Activated CD4-positive, alpha-beta T cell treated with anti-CD3 and anti-CD28 coated beads, Interleukin-2, amount 50 U/mL, for 16 hours (primary cell): ENCODE results near the gene IL18R1.

Experiments
- DNase-seq: peaks from one replicate; pipeline ENCODE4 v3.0.0-alpha.2; 2020

Gene IL18R1

DNA sequence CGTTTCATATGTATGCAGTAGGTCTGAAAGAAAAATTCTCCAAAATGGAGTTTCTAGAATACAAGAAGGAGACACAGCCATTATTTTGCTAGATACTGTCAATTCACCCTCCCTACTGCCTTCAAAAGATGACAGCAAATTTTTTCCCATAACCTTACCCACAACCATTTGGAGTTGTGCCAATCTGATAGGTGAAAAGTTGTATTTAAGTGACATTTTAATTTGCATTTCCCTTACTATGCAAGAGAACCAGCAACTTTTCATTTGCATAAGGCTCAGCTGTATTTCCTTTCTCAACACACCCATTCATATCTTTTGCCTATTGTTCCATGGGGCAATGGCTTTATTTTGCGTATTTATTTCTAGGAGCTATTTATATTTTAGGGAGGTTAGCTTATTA, 36.0 kb downstream of the IL18R1 start:
- DNase-seq: no peak

DNA sequence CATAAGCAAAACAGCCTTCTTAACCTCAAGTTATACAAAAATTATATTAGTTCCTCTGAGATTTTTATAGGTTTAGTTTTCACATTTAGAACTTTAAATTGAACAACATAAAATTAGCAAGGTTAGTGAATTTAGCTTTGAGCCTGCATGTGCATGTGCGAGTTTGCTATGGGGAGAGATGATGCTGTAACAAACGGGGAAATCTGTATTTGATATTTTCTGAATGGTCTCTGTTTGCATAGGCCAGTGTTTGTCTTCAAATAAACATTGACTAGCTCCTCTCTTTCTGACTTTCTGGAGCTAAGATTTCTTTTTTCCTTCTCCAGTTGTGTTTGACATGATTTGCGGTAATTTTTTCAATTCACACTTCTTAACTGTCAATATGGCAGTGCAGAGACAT, 36.5 kb downstream of the IL18R1 start:
- no peak for DNase-seq

DNA sequence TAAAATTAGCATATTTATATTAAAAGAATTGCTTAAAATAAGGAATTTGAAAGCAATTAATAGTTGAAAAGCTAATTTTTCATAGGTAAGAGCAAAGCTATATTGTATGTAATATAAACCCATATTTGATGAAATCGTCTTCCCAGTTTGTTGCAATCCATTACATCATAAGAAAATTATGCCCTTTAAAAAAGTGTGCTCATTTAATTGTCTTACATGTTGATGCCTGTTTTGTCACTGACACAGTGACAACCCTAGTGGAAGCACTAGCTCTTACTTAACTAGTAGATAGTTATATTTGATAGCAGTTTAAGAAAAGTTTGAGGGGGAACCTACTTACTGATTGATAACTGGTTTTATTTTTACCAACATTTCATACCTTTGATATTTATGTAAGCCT, 37.3 kb downstream of the IL18R1 start:
- DNase-seq: no peak

DNA sequence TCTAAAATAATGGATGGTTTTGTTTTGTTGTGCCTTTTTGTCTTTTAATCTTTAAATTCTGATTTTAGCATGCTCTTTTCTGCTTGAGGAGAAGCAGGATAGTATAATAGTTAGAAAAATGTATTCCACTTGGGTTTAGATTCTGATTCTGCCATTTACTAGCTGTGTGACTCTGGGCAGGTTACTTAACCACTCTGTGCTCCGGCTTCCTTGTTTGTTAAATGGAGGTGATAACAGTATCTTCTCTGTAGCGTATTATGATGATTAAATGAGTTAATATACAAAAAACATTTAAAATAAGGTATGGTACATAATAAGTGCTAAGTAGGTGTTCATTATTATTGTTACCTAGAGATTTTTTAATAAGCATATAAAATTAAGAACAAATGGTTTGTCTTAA, 40.4 kb downstream of the IL18R1 start:
- no peak for DNase-seq

DNA sequence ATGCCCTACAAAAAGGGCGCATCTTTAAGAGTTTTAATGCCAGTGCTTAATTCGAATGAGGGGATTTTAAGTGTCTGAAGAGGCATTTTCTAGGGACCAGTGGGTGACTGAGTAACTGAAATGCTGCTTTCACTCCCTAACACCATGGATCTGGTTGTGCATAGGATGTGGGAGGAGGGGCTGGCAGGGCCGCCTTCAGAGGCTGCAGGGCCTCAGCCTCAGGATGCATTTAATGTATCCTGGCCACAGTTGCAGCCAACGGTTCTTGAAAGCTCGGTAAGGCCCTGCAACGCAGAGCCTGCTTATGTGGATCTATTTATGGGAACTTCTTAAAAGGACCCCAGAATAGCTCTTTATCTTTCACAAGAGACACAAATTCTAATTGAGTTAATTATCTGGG, 41.6 kb downstream of the IL18R1 start:
- no peak for DNase-seq

DNA sequence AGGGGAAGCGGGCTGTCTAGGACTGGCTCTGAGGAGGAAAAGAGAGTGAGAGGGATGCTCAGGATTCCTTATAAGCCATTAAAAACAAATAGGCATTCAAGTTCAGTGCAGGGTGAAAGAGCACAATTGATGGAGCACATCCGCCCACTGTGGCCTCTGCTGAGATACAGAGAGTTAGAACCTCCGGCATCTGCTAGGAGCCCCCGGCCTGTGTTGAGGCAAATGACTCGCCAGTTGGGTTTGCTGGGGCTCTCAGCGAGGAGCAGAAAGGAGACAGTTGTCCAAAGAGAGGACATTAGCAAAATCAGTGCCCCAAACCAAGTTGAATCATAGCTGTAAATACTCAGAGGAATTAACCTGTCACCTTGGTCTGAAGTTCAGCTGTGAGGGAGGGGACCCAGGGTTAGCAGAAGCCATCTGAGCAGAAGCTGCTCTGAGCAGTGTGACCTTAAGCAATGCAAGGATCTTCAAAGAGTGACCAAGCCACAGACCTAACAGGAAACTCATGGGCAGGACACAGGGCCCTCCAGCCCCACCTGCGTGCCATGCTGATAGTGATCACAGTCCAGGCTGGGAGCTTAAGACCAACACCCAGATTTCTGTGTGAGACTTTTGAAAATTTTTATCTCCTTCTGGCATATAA, 44.0 kb downstream of the IL18R1 start:
- no peak for DNase-seq

DNA sequence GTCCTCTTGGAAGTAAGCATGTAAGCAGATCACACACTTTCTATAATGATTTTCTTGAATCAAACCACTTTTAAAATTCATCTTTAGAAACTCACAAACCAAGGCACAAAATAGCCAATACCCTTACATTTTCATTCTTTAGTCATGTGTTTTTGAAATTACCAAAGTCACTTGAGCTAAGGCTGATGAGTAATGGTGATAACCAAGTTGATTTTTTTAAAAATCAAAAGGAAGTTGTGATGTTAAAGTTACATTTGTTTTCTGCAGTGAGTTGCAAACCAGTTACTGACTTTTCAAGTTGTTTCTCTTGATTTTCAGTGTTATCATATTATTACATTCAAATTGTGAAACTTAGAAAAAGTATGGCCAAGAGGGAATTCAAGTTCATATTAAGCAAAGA, 45.9 kb downstream of the IL18R1 start:
- DNase-seq: no peak

DNA sequence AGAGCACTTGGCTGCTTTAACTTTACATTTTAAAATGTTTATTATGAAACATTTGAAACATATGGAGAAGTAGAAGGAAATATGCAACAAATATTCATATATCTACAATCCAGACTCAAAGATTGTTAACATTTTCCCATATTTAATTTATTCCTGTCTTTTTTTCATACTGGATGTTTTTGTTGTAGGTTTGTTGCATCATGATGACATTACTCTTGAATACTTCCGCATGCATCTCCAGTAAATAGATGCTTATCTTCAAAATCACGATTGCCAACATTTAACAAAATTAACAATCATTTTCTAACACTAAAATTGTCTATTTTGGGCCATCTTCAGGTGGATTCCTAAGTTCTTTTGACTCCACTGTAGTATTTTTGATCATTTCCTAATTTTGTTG, 46.3 kb downstream of the IL18R1 start:
- DNase-seq: no peak

DNA sequence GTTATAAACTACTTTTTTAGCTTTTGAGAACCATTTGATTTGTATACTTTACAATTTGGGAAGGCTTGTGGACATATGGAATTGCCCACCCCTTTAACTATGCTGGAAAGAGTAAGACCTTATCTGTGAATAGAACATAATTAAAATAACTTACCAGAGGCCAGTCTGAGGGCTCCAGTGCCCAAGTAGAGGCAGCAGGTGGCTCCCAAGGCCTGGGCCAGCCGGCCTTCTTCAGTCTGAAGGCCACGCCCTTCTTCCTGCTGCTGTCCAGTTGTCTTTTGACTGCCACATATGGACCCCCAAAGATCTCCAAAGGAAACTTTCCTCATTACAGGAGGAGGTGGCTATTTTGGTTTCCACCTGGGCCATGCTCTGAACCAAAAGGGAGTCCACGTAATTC, 55.4 kb downstream of the IL18R1 start:
- no peak for DNase-seq

DNA sequence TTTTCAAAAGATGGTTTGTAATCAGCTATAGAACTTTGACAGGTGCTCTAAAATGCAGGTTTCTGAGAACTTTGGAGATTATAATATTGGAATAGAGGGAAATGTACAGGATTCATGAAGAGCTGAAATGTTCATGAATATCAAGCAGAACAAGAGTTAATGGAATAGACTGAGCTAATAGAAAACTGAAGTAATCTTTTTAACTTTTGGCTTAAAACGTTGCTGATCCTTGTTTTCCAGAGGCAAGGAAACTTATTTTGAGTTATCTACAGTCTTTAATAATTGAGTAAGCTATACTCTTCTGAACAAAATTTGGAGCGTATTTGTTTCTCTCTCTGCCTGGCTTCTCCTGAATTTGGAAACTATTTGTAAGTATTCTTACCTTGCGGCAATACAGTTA, 56.6 kb downstream of the IL18R1 start:
- no peak for DNase-seq

DNA sequence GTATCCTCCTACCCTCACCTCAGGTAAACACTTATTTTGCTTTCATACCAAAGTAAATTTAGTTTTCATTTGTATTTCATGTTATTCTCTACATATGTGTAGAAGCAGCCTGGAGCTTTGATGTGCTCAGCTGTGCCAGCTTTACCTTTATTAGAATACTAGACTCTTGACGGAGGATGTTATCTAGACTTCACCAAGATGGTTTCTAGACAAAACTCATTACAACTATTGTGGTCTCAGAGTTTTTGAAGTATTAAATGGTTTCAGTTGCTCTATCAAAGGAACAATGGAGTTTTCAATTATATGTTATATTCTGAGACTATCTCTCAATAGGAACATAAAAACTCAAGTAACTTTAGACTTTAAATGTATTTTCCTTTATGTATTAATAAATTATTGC, 62.4 kb downstream of the IL18R1 start:
- DNase-seq: peak; percentile 52

DNA sequence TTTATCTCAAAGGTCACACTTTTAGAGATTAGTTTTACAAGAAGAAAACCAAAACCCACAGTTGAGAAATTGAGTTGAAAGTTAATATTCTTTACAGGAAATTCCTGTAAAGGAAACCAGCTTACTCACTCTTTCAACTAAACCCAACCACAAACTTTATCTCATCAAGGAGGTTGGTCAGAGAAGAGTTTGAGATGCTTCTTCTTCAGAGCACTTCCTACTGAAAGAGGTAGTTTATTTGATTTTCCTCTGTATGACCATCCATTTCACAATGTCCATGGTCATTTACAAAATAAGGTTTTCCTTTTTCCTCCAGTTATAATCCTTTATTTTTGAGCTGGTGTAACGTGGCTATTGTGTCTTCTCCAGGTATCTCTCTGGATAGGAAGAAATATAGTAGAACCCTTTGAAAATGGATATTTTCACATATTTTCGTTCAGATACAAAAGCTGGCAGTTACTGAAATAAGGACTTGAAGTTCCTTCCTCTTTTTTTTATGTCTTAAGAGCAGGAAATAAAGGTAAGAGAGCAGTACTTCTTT, 62.9 kb downstream of the IL18R1 start:
- peak; percentile 87 for DNase-seq

DNA sequence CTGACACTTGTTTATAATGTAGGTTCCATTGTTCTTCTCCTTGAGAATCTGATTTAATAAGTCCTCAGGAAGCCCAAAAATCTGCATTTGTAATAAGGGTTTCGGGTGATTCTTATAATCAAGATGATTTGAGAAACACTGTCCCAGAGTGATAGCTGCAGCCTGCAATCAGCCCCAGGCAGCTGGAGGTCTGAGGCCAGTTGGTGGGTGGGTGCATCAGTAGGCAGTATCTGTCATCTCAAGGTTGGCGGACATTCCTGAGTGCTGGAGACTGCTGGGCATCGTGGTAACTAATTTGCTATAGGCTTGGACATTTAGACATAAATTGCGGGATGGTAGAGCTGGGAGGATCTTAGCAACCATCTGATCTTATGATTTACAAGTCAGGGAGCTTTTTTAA, 64.7 kb downstream of the IL18R1 start:
- no peak for DNase-seq

DNA sequence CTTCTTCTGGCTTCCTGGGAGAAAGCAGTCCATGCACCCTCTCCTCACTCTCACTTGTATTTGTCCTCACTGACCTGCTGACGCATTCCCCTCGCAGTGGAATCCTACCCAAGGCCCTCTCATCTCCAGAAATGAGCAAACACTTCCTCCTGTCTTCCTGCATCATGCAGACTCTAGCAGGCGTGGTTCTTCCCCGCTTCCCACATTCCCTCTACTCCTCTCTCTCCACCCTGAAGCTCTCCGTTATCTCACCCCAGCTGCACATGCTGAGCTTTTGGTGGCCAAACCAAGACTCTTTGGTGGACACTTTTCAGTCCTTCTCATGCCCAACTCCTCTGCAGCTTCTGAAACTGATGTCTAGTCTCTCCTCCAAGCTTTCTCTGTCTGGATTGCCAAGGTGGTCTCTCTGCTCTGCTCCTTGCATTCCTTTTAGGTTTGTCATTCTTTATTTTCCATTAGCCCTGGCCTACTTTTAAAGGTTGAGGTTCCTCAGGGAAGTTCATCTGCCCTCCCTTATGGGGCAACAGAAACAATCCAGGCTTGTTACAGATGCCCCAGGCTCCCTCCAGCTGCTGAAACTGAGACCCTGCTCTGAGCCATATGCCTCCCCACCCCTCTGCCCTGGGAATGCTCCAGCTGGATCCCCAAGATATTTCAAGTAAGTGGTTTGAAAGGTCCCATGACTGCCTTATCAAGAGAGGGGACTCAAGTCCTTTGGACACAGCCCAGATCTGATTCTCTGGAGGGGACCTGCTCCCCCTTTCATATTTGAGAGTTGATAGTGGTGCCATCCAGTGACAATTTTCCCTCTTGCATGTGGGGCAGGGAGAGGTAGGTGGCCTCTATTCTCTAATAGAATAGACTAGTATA, 66.5 kb downstream of the IL18R1 start:
- peak; percentile 57 for DNase-seq

DNA sequence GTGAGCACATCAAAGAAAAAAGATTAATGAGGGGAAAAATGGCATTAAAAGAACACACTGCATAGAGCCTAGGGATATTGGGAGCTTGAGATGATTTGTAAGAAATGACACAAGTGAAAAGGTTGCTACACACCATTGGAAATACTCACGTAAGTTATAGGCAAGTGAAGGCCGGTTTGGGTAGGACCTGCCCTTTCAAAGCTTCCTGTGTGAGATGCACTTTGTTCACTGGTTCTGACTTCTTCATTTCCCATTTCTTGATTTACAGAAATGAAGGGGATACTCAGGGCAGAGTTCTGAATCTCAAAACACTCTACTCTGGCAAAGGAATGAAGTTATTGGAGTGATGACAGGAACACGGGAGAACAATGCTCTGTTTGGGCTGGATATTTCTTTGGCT, 67.3 kb downstream of the IL18R1 start, which contains the start of gene IL18RAP:
TSS of gene IL18RAP (plus strand) at position 251 of the 400 bp plus-strand sequence. CDS start at position 369, 118 bp downstream.
- DNase-seq: peak; percentile 37

DNA sequence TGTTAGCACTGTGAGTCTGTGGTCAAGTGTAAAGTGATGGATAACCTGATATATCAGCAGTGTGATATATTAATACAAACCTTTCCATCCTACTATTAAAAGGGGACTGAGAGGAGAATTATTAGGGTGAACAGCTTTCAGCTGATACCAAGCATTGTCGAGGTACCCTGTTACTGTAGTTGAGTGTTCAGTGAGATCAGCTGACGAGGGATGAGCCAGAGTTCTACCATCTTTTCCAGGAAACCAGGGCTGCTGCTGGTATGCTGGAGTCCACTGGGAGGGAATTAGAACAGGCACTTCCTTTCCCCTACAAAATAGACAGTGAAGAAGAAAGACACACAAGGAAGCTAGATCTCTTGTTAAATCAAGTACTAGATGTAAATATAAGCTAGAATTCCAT, 67.8 kb downstream of the IL18R1 start:
- no peak for DNase-seq

DNA sequence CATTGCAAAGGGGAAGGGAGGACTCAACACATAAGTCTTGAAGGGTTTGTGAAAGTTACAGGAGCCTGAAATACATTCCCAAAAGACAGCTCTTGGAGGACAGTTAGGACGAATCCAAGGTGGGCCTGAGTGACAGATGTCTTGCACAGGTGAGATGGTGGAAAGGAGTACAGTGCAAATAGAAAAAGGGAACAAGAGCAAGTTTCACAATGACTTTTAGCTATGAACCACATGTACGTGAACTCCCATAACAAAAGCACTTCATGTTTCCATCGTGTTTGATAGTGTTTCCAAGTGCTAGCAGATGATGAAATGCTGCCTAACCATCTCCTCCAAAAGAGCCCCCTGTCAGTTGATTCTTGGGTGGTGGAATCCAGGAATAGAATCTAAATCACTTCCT, 69.2 kb downstream of the IL18R1 start:
- DNase-seq: peak; percentile 66

DNA sequence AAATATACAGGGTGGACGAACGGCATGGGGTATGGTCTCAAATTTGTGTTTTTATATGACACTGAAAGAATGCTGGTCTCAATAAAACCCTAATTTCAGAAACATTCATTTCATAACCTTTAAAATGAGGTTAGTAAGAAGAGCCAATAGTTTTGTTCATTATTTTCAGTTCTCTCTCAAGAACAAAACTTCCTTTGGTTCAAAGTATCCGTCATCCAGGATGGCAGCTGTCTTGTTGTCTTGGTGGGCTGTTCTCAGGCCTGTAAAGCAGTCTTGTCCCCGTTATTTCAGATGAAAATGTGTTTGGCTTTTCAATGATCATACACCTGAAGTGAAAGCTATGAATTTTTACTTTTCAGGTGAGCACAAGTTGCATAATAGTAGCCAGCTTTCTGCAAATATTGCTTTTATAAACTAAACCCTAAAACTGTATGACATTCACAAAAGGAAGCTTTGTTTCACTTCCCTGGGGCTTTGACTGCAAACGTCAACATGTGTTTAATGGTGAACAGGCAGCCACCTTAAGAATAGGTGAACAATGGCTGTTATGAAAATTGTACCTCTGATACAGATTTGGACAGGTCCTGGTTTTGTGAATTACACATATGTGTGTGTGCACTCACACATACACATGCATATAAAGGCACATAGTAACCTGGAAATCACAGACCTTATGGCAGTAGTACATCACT, 70.0 kb downstream of the IL18R1 start:
- no peak for DNase-seq

DNA sequence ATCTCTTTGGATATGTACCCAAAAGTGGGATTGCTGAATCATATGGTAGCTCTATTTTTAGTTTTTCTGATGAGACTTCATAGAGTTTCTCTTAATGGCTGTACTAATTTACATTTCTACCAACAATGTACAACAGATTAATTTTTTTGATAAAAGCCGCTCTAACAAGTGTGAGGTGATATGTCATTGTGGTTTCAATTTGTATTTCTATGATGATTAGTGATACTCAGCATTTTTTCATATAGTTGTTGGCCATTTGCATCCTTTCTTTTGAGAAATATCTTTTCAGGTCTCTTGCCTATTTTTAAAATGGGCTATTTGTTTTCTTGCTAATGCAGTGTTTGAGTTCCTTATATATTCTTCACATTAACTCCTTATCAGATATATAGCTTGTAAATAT, 71.7 kb downstream of the IL18R1 start:
- DNase-seq: no peak

DNA sequence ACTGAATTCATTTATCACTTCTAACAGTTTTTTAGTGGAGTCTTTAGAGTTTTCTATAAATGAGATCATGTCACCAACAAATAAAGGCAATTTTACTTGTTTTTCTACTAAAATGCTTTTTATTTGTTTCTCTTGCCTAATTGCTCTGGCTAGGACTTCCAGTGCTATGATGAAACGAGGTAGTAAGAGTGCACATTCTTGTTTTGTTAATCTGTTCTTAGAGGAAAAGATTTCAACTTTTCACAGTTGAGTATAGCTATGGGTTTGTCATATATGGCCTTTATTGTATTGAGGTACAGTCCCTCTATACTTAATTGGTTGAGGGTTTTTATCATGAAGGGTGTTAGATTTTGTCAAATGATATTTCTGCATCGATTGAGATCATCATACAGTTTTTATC, 73.0 kb downstream of the IL18R1 start:
- DNase-seq: no peak

DNA sequence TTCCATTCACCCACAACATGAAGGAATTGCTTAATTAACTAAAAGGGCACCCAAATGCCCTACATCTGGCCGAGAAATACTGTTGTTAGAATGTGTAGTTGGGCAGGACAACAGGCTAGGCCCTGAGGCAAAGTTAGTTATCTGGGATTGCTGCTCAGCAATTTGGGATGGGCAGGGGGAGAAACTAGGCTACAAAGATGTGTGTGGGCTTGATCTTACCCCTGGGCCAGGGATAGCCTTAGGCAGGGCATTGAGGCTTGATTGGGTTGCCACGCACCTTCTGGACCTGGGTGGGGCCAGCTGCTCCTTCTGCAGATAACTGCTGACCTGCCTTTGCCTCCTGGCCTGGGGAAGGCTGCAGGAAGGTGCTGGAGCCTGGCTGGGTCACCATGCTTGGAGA, 76.8 kb downstream of the IL18R1 start:
- DNase-seq: no peak

DNA sequence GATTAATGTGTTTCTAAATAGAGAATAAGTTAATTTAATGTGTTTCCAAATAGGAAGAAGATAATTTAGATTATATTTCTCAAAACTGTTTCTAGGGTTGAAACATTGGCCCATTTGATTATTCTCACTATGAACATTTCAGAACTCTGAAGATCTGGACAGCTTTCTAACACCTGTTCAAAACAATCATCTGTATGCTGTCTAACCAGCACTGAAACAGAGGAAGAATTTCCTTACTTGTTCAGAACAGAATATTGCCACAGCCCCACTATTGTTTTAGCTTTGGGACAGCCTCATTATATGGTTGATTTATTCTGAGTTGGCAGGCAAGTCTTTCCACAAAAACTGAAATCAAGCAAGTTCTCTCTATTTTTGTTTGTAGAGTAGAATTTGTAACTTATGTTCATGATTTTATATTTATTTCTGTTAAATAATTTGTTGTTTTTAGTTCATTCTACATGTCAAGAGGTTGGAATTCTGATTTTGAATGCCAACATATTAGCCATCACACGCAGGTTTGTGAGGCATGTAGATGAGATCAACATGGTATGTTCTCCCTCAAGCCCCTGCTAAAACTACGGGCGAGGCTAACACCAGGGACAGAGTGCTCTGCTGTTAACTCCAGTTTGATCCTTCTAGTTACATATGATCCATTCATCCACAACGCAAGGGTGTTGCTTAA, 78.5 kb downstream of the IL18R1 start:
- DNase-seq: no peak
